PC-9 (cell line): ENCODE results near the gene KRT15. TPM values are rescaled to one million over a fixed set of nuclear protein-coding genes. Genes with fewer than 3 reads are reported as not detected.

Source experiments
- BruUV-seq: library from RNA; stranded (reverse); fragments of 400-500 nt; replicated peaks from 2 replicates; lab custom pipeline; 2021; lab: Mats Ljungman, UMichigan
- CTCF ChIA-PET: fragments of 300-600 bp; sonication (Branson Sonifier 250); formaldehyde crosslinking; loops from one replicate; lab custom pipeline; 2022; ENCODE audit warnings: antibody characterized with exemption; lab: Charles Lee
- POLR2A ChIA-PET: fragments of 300-600 bp; sonication (Branson Sonifier 250); formaldehyde crosslinking; loops from one replicate; lab custom pipeline; 2022; ENCODE audit warnings: antibody characterized with exemption; ENCODE audit not compliant: unreplicated experiment; lab: Charles Lee
- DNase-seq, 2 experiments: peaks; one replicate each; pipeline versions ENCODE4 v3.0.0 to v3.0.0-alpha.2; 2015 to 2022; ENCODE audit warnings: mixed read lengths in 1 of 2
- H2AFZ ChIP-seq: fragments of 200-600 bp; sonication (generic); 2 replicates; pipeline ENCODE4 v1.8.1; 2017; ENCODE audit warnings: antibody characterized with exemption
- H3F3A ChIP-seq: fragments of 200-600 bp; sonication (generic); 2 replicates; pipeline ENCODE4 v1.8.1; 2017; ENCODE audit warnings: antibody characterized with exemption, mild to moderate bottlenecking, low read depth; ENCODE audit not compliant: insufficient read depth
- H3K27ac ChIP-seq: fragments of 200-600 bp; sonication (generic); 2 replicates; pipeline ENCODE4 v1.6.1; 2016; ENCODE audit warnings: mixed run types
- H3K27me3 ChIP-seq: fragments of 200-600 bp; sonication (generic); 2 replicates; pipeline ENCODE4 v1.6.1; 2016; ENCODE audit warnings: low read depth, mixed run types; ENCODE audit not compliant: insufficient read depth
- H3K36me3 ChIP-seq: fragments of 200-600 bp; sonication (generic); 2 replicates; pipeline ENCODE4 v1.6.1; 2016; ENCODE audit warnings: low read depth, mixed run types
- H3K4me1 ChIP-seq: fragments of 200-600 bp; sonication (generic); replicated peaks from 2 replicates; pipeline ENCODE4 v1.6.1; 2016; ENCODE audit warnings: mixed run types; ENCODE audit not compliant: insufficient read depth
- H3K4me2 ChIP-seq: fragments of 200-600 bp; sonication (generic); 2 replicates; pipeline ENCODE4 v1.6.1; 2017; ENCODE audit warnings: mixed run types
- H3K4me3 ChIP-seq: fragments of 200-600 bp; sonication (generic); 2 replicates; pipeline ENCODE4 v1.6.1; 2016; ENCODE audit warnings: mixed run types
- H3K79me2 ChIP-seq: fragments of 200-600 bp; sonication (generic); 2 replicates; pipeline ENCODE4 v1.6.1; 2017; ENCODE audit warnings: low read depth, mixed run types
- H3K9me2 ChIP-seq: fragments of 200-600 bp; sonication (generic); 2 replicates; pipeline ENCODE4 v1.8.1; 2017; ENCODE audit warnings: mild to moderate bottlenecking; ENCODE audit not compliant: insufficient read depth
- H3K9me3 ChIP-seq: fragments of 200-600 bp; sonication (generic); 2 replicates; pipeline ENCODE4 v1.8.1; 2016; ENCODE audit warnings: low read depth; ENCODE audit not compliant: insufficient read depth
- H4K20me1 ChIP-seq: fragments of 200-600 bp; sonication (generic); 2 replicates; pipeline ENCODE4 v1.8.1; 2017; ENCODE audit not compliant: insufficient read depth
- EZH2 ChIP-seq: fragments of 200-600 bp; sonication (generic); IDR thresholded peaks from 2 replicates; pipeline ENCODE4 v1.8.0; 2017; ENCODE audit warnings: antibody characterized with exemption, low read depth
- intact Hi-C: fragments of 100-400 bp; cut with micrococcal nuclease; formaldehyde crosslinking; loops from one replicate; pipeline ENCODE4 v1.10.0; 2022; ENCODE audit not compliant: unreplicated experiment
- total RNA-seq: library from RNA; stranded (reverse); gene quantifications from 2 replicates; pipeline ENCODE4 v1.2.3, GENCODE V29; 2021
- TF ChIP-seq, protein P1 (sequence below): fragments of 200-600 bp; sonication (generic); conservative IDR thresholded peaks from 2 replicates; pipeline ENCODE4 v1.6.1; 2017; ENCODE audit warnings: mixed run types, antibody characterized with exemption, mild to moderate bottlenecking, moderate library complexity

Gene KRT15
- total RNA-seq, 1 experiment from 2014 or later = 41.9 TPM

DNA sequence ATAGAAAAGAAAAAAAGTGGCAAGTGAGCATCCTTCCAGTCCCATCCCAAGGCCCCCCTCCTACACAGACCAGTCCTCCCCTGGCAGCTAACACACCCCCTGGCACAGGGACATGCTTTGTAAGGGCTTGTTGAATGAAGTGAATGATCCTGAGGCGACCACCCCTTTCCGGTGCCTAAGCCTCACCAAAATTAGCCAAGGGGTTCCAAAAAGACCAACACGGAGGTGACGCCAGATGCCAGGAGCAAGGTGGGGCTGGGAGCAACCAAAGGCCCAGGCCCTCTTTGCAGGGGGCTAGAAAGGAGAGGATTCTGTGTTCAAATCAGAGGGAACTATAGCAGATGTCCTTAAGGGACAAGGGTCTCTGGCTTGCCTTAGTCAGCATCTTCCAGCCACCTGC lies 43.3 kb downstream of the KRT15 start:
- H3F3A ChIP-seq = no peaks in the 10 kb centered on the region
- no peak overlapping the region for H2AFZ ChIP-seq
- H3K27ac ChIP-seq = no peak overlapping the region
- no peaks in the 10 kb centered on the region for H3K79me2 ChIP-seq
- no peaks in the 10 kb centered on the region; the same call in 1 of the 2 replicates for H3K9me3 ChIP-seq
- no peak for DNase-seq
- H3K4me3 ChIP-seq = no peak overlapping the region
- intact Hi-C loops = no loop called here
- H4K20me1 ChIP-seq = no peaks in the 10 kb centered on the region
- ChIA-PET POLR2A (no interaction called here), CTCF (no interaction called here)
- no peaks in the 10 kb centered on the region for H3K4me1 ChIP-seq
- TF ChIP-seq, protein P1, sequence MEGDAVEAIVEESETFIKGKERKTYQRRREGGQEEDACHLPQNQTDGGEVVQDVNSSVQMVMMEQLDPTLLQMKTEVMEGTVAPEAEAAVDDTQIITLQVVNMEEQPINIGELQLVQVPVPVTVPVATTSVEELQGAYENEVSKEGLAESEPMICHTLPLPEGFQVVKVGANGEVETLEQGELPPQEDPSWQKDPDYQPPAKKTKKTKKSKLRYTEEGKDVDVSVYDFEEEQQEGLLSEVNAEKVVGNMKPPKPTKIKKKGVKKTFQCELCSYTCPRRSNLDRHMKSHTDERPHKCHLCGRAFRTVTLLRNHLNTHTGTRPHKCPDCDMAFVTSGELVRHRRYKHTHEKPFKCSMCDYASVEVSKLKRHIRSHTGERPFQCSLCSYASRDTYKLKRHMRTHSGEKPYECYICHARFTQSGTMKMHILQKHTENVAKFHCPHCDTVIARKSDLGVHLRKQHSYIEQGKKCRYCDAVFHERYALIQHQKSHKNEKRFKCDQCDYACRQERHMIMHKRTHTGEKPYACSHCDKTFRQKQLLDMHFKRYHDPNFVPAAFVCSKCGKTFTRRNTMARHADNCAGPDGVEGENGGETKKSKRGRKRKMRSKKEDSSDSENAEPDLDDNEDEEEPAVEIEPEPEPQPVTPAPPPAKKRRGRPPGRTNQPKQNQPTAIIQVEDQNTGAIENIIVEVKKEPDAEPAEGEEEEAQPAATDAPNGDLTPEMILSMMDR = no peak
- no peak for TF ChIP-seq EZH2
- H3K9me2 ChIP-seq = no peaks in the 10 kb centered on the region
- BruUV-seq = no TSS peak
- H3K4me2 ChIP-seq = no peak overlapping the region
- H3K27me3 ChIP-seq = no peaks in the 10 kb centered on the region
- no peaks in the 10 kb centered on the region for H3K36me3 ChIP-seq

DNA sequence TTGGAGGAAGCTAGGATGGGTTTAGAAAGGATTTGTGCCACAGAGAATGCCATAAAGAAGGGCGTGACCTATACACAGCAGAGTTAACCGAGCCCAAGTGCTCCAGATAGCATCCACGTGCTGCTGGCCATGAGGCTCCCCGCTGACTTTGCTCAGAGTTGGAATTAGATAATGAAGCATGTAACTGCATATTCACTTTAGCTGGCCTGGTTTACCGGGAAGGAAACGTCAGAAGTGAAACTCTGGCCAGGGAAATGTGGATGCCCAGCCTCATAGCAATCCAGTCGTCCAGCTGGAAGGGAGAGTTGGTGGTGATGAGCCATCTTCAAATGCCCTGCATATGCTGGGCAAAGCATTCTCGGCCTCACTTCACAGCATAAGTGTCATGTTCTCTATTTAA lies 43.8 kb downstream of the KRT15 start:
- Histone ChIP-seq H3K4me1 (no peaks in the 10 kb centered on the region), H4K20me1 (no peaks in the 10 kb centered on the region), H3K9me2 (no peaks in the 10 kb centered on the region), H3K27me3 (no peaks in the 10 kb centered on the region), H3K79me2 (no peaks in the 10 kb centered on the region), H2AFZ (no peak overlapping the region), H3K4me2 (no peak overlapping the region), H3F3A (no peaks in the 10 kb centered on the region), H3K9me3 (no peaks in the 10 kb centered on the region; the same call in 1 of the 2 replicates), H3K27ac (no peak overlapping the region), H3K4me3 (no peak overlapping the region), H3K36me3 (no peaks in the 10 kb centered on the region)
- intact Hi-C loops = no loop called here
- ChIA-PET POLR2A (no interaction called here), CTCF (no interaction called here)
- TF ChIP-seq, protein P1 = no peak
- no peak for TF ChIP-seq EZH2
- no TSS peak for BruUV-seq
- DNase-seq = no peak

DNA sequence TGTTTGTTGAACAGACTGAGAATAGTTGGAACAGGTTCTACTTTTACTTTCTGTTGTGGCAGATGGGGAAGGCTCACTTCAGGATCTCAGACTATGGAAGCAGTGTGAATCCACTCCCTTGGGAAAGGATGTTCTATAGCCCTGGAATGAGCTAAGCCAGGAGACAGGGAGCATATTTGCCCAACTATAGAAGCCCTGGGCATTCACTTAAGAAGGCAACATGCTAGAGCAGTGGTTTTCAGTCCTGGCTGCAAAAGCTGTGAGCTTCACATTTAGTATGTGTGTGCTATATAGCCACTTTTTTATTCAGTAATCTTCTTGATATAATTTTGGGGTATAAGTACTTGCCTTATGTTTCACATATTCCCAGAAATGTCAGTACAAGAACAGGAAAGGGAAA lies 50.3 kb downstream of the KRT15 start:
- TF ChIP-seq, protein P1 = no peak
- no peak for TF ChIP-seq EZH2

More for the DNA sequence above, 50.3 kb downstream of the KRT15 start:
- DNase-seq = no peak
- ChIA-PET CTCF (no interaction called here), POLR2A (no interaction called here)
- H3K4me1 ChIP-seq = peaks cover 20% of the 10 kb centered on the region
- no peaks in the 10 kb centered on the region; the same call in 1 of the 2 replicates for H3K9me3 ChIP-seq
- H3K79me2 ChIP-seq = no peaks in the 10 kb centered on the region
- intact Hi-C loops = no loop called here
- H2AFZ ChIP-seq = no peak overlapping the region
- no peaks in the 10 kb centered on the region for H3K36me3 ChIP-seq
- no peak overlapping the region for H3K4me3 ChIP-seq
- no peaks in the 10 kb centered on the region for H3K9me2 ChIP-seq
- H3F3A ChIP-seq = peaks cover 10% of the 10 kb centered on the region; the same call in 1 of the 2 replicates
- no peak overlapping the region for H3K27ac ChIP-seq
- BruUV-seq = no TSS peak
- no peaks in the 10 kb centered on the region for H3K27me3 ChIP-seq
- H4K20me1 ChIP-seq = no peaks in the 10 kb centered on the region
- no peak overlapping the region for H3K4me2 ChIP-seq
